Lung (tissue), 12 donors: ENCODE results near the gene COQ9. TPM values are rescaled to one million over a fixed set of nuclear protein-coding genes. Genes with fewer than 3 reads are reported as not detected.
"Not testable (repeated sequence)": the region's sequence is repeated elsewhere in the genome, so short reads cannot be mapped to it uniquely, and the experiment has no call there.

Experiments
- ATAC-seq: fragments of 200-7000 bp; cut with Tn5 transposase; one replicate; pipeline ENCODE4 v1.9.1; 2020; ENCODE audit warnings: moderate number of reproducible peaks; ENCODE audit not compliant: insufficient read depth, low FRiP score
- DNase-seq, 3 donors: peaks; one replicate each; pipeline ENCODE4 v3.0.0-alpha.2; 2013 to 2017
- H3K27ac ChIP-seq, 2 donors: one replicate each; pipeline ENCODE4 v1.5.1; 2013; ENCODE audit warnings: mild to moderate bottlenecking in 2 of 2, moderate library complexity in 2 of 2, control low read depth in 1 of 2, inconsistent platforms in 1 of 2, low read depth in 1 of 2, low read length in 1 of 2
- H3K27me3 ChIP-seq, 3 donors: one replicate each; pipeline ENCODE4 v1.5.1; 2013; ENCODE audit warnings: low read length in 2 of 3; ENCODE audit not compliant: control insufficient read depth in 3 of 3, insufficient read depth in 3 of 3
- H3K36me3 ChIP-seq, 4 donors: one replicate each; pipeline ENCODE4 v1.5.1; 2013; ENCODE audit warnings: low read length in 4 of 4, mild to moderate bottlenecking in 1 of 4, moderate library complexity in 1 of 4; ENCODE audit not compliant: control insufficient read depth in 4 of 4, insufficient read depth in 4 of 4
- H3K4me1 ChIP-seq, 5 donors: one replicate each; pipeline ENCODE4 v1.5.1; 2013; ENCODE audit warnings: low read length in 5 of 5, mild to moderate bottlenecking in 2 of 5, moderate library complexity in 1 of 5; ENCODE audit not compliant: control insufficient read depth in 5 of 5, insufficient read depth in 5 of 5
- H3K4me3 ChIP-seq: one replicate; pipeline ENCODE4 v1.5.1; 2013; ENCODE audit warnings: mild to moderate bottlenecking, control low read depth, moderate library complexity
- H3K9ac ChIP-seq, 2 donors: one replicate each; pipeline ENCODE4 v1.5.1; 2013; ENCODE audit warnings: low read length in 2 of 2, control low read depth in 1 of 2; ENCODE audit not compliant: insufficient read depth in 1 of 2
- H3K9me3 ChIP-seq, 4 donors: one replicate each; pipeline ENCODE4 v1.5.1; 2013; ENCODE audit warnings: low read length in 3 of 4, mild to moderate bottlenecking in 1 of 4, moderate library complexity in 1 of 4; ENCODE audit not compliant: control insufficient read depth in 4 of 4, insufficient read depth in 3 of 4
- CTCF ChIP-seq: IDR thresholded peaks from 2 replicates; pipeline ENCODE4 v1.5.1; 2012; ENCODE audit warnings: mild to moderate bottlenecking; ENCODE audit errors: control extremely low read depth, extremely low read depth
- WGBS, 2 donors: extraction: QIAGEN DNeasy Blood & Tissue Kit; methylation state at CpG; one replicate each; pipeline ENCODE4 v1.1.7; 2013; 5-methylcytosine and 5-hydroxymethylcytosine counted together
- polyA plus RNA-seq, 2 donors: library from polyadenylated mRNA; stranded (reverse); fragments of 200-250 nt; gene quantifications; one replicate each; pipeline ENCODE4 v1.2.1, GENCODE V29; 2013
- total RNA-seq, 2 donors: library from RNA; depleted of rRNA in 1 of 2; stranded (reverse); fragments of >200 nt in 1 of 2; gene quantifications; one replicate each; pipeline ENCODE4 v1.2.1, GENCODE V29; 2014 to 2021
- donor health status: control.
- donor health status: control.
- donor health status: Bipolar disorder and iron deficiency.
- donor health status: healthy.
- donor health status: DM: yes; HTN: yes; CAD: no.

The COQ9 gene
- total and polyA plus RNA-seq, 4 donors = 42.2 to 59.5 (median 46.8) TPM

GRCh38 chr16:57434003-57434402 is 13.3 kb upstream of the COQ9 start:
- no peak for DNase-seq
- WGBS, 2 donors = 94% methylated on average over 2 of the region's 2 CpGs
- no peak for ATAC-seq
- Histone ChIP-seq H3K4me1 (no peaks in the 10 kb centered on the region), H3K9me3 (no peaks in the 10 kb centered on the region), H3K27me3 (no peaks in the 10 kb centered on the region), H3K9ac (no peak overlapping the region), H3K4me3 (no peak overlapping the region), H3K27ac (no peak overlapping the region), H3K36me3 (peaks cover 34 to 61% (median 49%) of the 10 kb centered on the region in 4 donors)
- no peak for TF ChIP-seq CTCF

- H3K4me1 ChIP-seq = no peaks in the 10 kb centered on the region
- peaks cover 35 to 59% (median 40%) of the 10 kb centered on the region in 4 donors for H3K36me3 ChIP-seq
- no peak for TF ChIP-seq CTCF
- H3K4me3 ChIP-seq = no peak overlapping the region
- H3K9me3 ChIP-seq = peaks cover 0 to 3% (median 1%) of the 10 kb centered on the region in 4 donors
- ATAC-seq = no peak
- no peak overlapping the region for H3K9ac ChIP-seq
- H3K27ac ChIP-seq = no peak overlapping the region
- WGBS, 2 donors = 88 to 100% methylated on average over 1 of the region's 1 CpG
- DNase-seq = no peak
- no peaks in the 10 kb centered on the region for H3K27me3 ChIP-seq
Observed at GRCh38 chr16:57435838-57436237, 11.4 kb upstream of the COQ9 start.

- not testable (repeated sequence) for DNase-seq, H3K27ac ChIP-seq, H3K4me1 ChIP-seq, H3K4me3 ChIP-seq, H3K27me3 ChIP-seq, ATAC-seq, H3K9me3 ChIP-seq, H3K9ac ChIP-seq
- H3K36me3 ChIP-seq = peaks cover 16 to 28% (median 19%) of the 10 kb centered on the region in 4 donors
- 96 to 99% methylated on average over 8 of the region's 8 CpGs for WGBS, 2 donors
Observed at GRCh38 chr16:57439947-57440346, 7.3 kb upstream of the COQ9 start.

GRCh38 chr16:57440551-57440950 is 6.7 kb upstream of the COQ9 start:
- H3K9me3 ChIP-seq, H3K4me3 ChIP-seq, H3K4me1 ChIP-seq, H3K27me3 ChIP-seq, DNase-seq, H3K27ac ChIP-seq, ATAC-seq, H3K9ac ChIP-seq: not testable (repeated sequence)
- peaks cover 14 to 22% (median 18%) of the 10 kb centered on the region in 4 donors for H3K36me3 ChIP-seq
- 74 to 96% methylated on average over 8 of the region's 8 CpGs for WGBS, 2 donors
